Suprapubic skin (tissue), 4 donors: ENCODE measurements around the gene ABHD1. TPM values are rescaled to one million over a fixed set of nuclear protein-coding genes. Genes with fewer than 3 reads are reported as not detected.

Experiments
- DNase-seq, 2 donors: peaks; one replicate each; pipeline ENCODE4 v3.0.0-alpha.2; 2019; ENCODE audit warnings: low spot score in 2 of 2
- H3K27ac ChIP-seq: fragments of 200-600 bp; sonication (generic); one replicate; pipeline ENCODE4 v1.5.1; 2019
- H3K27me3 ChIP-seq: fragments of 200-600 bp; sonication (generic); one replicate; pipeline ENCODE4 v1.5.1; 2019
- H3K36me3 ChIP-seq: fragments of 200-600 bp; sonication (generic); one replicate; pipeline ENCODE4 v1.5.1; 2019
- H3K4me1 ChIP-seq: fragments of 200-600 bp; sonication (generic); one replicate; pipeline ENCODE4 v1.5.1; 2019
- H3K4me3 ChIP-seq: fragments of 200-600 bp; sonication (generic); one replicate; pipeline ENCODE4 v1.5.1; 2019; ENCODE audit warnings: mild to moderate bottlenecking
- H3K9me3 ChIP-seq: fragments of 200-600 bp; sonication (generic); one replicate; pipeline ENCODE4 v1.5.1; 2019
- CTCF ChIP-seq, 2 donors: fragments of 200-600 bp in 1 of 2; fragments of 450-650 bp in 1 of 2; sonication (generic) in 1 of 2; IDR thresholded peaks; one replicate each; pipeline ENCODE4 v1.5.1; 2016 to 2019; ENCODE audit warnings: antibody characterized with exemption in 2 of 2, mild to moderate bottlenecking in 1 of 2, moderate library complexity in 1 of 2
- EP300 ChIP-seq: sonication (generic); formaldehyde crosslinking; IDR thresholded peaks from one replicate; pipeline ENCODE4 v1.6.1; 2017; ENCODE audit warnings: antibody characterized with exemption
- POLR2A ChIP-seq, 2 donors: fragments of 450-650 bp; IDR thresholded peaks; one replicate each; pipeline ENCODE4 v1.6.1; 2017; ENCODE audit warnings: antibody characterized with exemption in 2 of 2, mild to moderate bottlenecking in 2 of 2, moderate library complexity in 2 of 2
- POLR2AphosphoS5 ChIP-seq, 3 donors: sonication (generic); formaldehyde crosslinking; IDR thresholded peaks; one replicate each; pipeline ENCODE4 v1.6.1; 2017; ENCODE audit warnings: antibody characterized with exemption in 3 of 3
- WGBS: methylation state at CpG from one replicate; pipeline ENCODE4 v1.1.5; 2018; 5-methylcytosine and 5-hydroxymethylcytosine counted together
- total RNA-seq, 4 donors: library from RNA; depleted of rRNA; stranded (reverse); fragments of >200 nt; gene quantifications; one replicate each; pipeline ENCODE4 v1.1.0, GENCODE V29; 2016

Gene ABHD1
- total RNA-seq, 4 donors from 2014 or later, result not detected

- DNase-seq, result no peak
- H3K4me3 ChIP-seq, result no peak overlapping the region
- no peaks in the 10 kb centered on the region for H3K36me3 ChIP-seq
- peaks cover 66% of the 10 kb centered on the region for H3K4me1 ChIP-seq
- no peaks in the 10 kb centered on the region for H3K27me3 ChIP-seq
- WGBS, result 84% methylated on average over 20 of the region's 38 CpGs
- no peaks in the 10 kb centered on the region for H3K9me3 ChIP-seq
- no peak for TF ChIP-seq POLR2AphosphoS5 (IDR thresholded peaks at IDR 0.05)
- no peak for TF ChIP-seq EP300
- TF ChIP-seq CTCF (IDR thresholded peaks at IDR 0.05), result no peak
- TF ChIP-seq POLR2A (IDR thresholded peaks at IDR 0.05), result no peak
- H3K27ac ChIP-seq, result no peak overlapping the region
Observed at GRCh38 chr2:27081984-27082772, 41.4 kb upstream of the ABHD1 start.

- no peak overlapping the region for H3K27ac ChIP-seq
- WGBS, result 74% methylated on average over 17 of the region's 27 CpGs
- H3K4me3 ChIP-seq, result no peak overlapping the region
- no peaks in the 10 kb centered on the region for H3K9me3 ChIP-seq
- no peak for DNase-seq
- TF ChIP-seq POLR2AphosphoS5 (IDR thresholded peaks at IDR 0.05), result no peak
- TF ChIP-seq EP300, result no peak
- no peak for TF ChIP-seq POLR2A (IDR thresholded peaks at IDR 0.05)
- no peak for TF ChIP-seq CTCF (IDR thresholded peaks at IDR 0.05)
- H3K4me1 ChIP-seq, result peaks cover 70% of the 10 kb centered on the region
- no peaks in the 10 kb centered on the region for H3K27me3 ChIP-seq
- no peaks in the 10 kb centered on the region for H3K36me3 ChIP-seq
Observed at GRCh38 chr2:27082773-27083409, 40.7 kb upstream of the ABHD1 start.

- 78% methylated on average over 15 of the region's 20 CpGs for WGBS
- no peak for TF ChIP-seq CTCF (IDR thresholded peaks at IDR 0.05)
- TF ChIP-seq POLR2A (IDR thresholded peaks at IDR 0.05), result no peak
- no peak for TF ChIP-seq POLR2AphosphoS5 (IDR thresholded peaks at IDR 0.05)
- TF ChIP-seq EP300, result no peak
Observed at GRCh38 chr2:27083410-27084296, 40.0 kb upstream of the ABHD1 start.

GRCh38 chr2:27084297-27085061 lies 39.1 kb upstream of the ABHD1 start:
- no peak overlapping the region for H3K27ac ChIP-seq
- H3K36me3 ChIP-seq, result no peaks in the 10 kb centered on the region
- H3K4me3 ChIP-seq, result no peak overlapping the region
- TF ChIP-seq POLR2A (IDR thresholded peaks at IDR 0.05) (no peak), CTCF (IDR thresholded peaks at IDR 0.05) (no peak), POLR2AphosphoS5 (IDR thresholded peaks at IDR 0.05) (no peak), EP300 (no peak)
- H3K9me3 ChIP-seq, result no peaks in the 10 kb centered on the region
- no peaks in the 10 kb centered on the region for H3K27me3 ChIP-seq
- WGBS, result 93% methylated on average over 6 of the region's 6 CpGs
- H3K4me1 ChIP-seq, result peaks cover 63% of the 10 kb centered on the region
- DNase-seq, result no peak

More at GRCh38 chr2:27083410-27084296, 40.0 kb upstream of the ABHD1 start:
- DNase-seq, result no peak
- Histone ChIP-seq H3K4me3 (no peak overlapping the region), H3K36me3 (no peaks in the 10 kb centered on the region), H3K27ac (no peak overlapping the region), H3K9me3 (no peaks in the 10 kb centered on the region), H3K4me1 (peaks cover 70% of the 10 kb centered on the region), H3K27me3 (no peaks in the 10 kb centered on the region)
